K562 (cell line): ENCODE results near the gene TMC8. TPM values are rescaled to one million over a fixed set of nuclear protein-coding genes. Genes with fewer than 3 reads are reported as not detected.

Experiments
- BRD9 ChIP-seq: fragments of 450-650 bp; IDR thresholded peaks from 2 replicates; pipeline ENCODE4 v1.6.1; 2018; ENCODE audit warnings: low read depth; ENCODE audit not compliant: partially characterized antibody
- ESRRB ChIP-seq: fragments of 250-450 bp; sonication (Bioruptor Pico); IDR thresholded peaks from 2 replicates; pipeline ENCODE4 v1.5.0; 2020; ENCODE audit warnings: mild to moderate bottlenecking, moderate library complexity, borderline replicate concordance
- HDAC1 ChIP-seq, 2 experiments: fragments of 450-650 bp; IDR thresholded peaks; 2 replicates each; pipeline ENCODE4 v1.6.1; 2016 to 2017; ENCODE audit warnings: inconsistent platforms in 1 of 2, mild to moderate bottlenecking in 1 of 2, moderate library complexity in 1 of 2
- HDAC8 ChIP-seq: fragments of 450-650 bp; IDR thresholded peaks from 2 replicates; pipeline ENCODE4 v1.6.1; 2016; ENCODE audit warnings: mild to moderate bottlenecking, missing genetic modification characterization, moderate library complexity, missing compliant biosample characterization
- MEF2D ChIP-seq: conservative IDR thresholded peaks from 2 replicates; pipeline ENCODE4 v1.6.1; 2016; ENCODE audit warnings: low read depth, missing genetic modification characterization, missing compliant biosample characterization
- MYNN ChIP-seq, 2 experiments: sonication (generic); formaldehyde crosslinking in 1 of 2; IDR thresholded peaks; 2 replicates each; pipeline versions ENCODE4 v1.5.0 to v1.6.1; 2016 to 2020; ENCODE audit warnings: antibody characterized with exemption in 1 of 2, missing genetic modification reagents in 1 of 2
- NRF1 ChIP-seq, 2 experiments: fragments of 450-650 bp; IDR thresholded peaks in 1 of 2; conservative IDR thresholded peaks in 1 of 2; 2 replicates each; pipeline ENCODE4 v1.6.1; 2014; ENCODE audit warnings: mild to moderate bottlenecking in 2 of 2
- SMARCE1 ChIP-seq: fragments of 450-650 bp; IDR thresholded peaks from 2 replicates; pipeline ENCODE4 v1.7.1; 2016; ENCODE audit warnings: mild to moderate bottlenecking
- ZNF24 ChIP-seq: fragments of 450-650 bp; IDR thresholded peaks from 2 replicates; pipeline ENCODE4 v1.6.1; 2016
- polyA plus RNA-seq, 8 experiments: library from polyadenylated mRNA; depleted of rRNA in 4 of 8; stranded (reverse) in 5 of 8; unstranded in 3 of 8; fragments of >200 nt; fragmentation: Nextera tagmentation in 2 of 8; fragmentation: Illumina TruSeq in 1 of 8; extraction: Ambion mirVana in 2 of 8; extraction: Trizol in 1 of 8; gene quantifications; 2 replicates each; pipeline versions ENCODE4 v1.2.1 to v1.2.3, GENCODE V29; 2011 to 2014; ENCODE audit warnings: inconsistent platforms in 1 of 8, missing spikeins in 1 of 8
- total RNA-seq, 7 experiments: library from RNA; depleted of rRNA in 6 of 7; stranded (reverse); fragments of >200 nt in 6 of 7; fragmentation: Illumina TruSeq in 2 of 7; extraction: Trizol in 2 of 7; gene quantifications; 2 replicates each; pipeline versions ENCODE4 v1.2.1 to v1.2.3, GENCODE V29; 2011 to 2021; ENCODE audit warnings: low replicate concordance in 1 of 7
- TF ChIP-seq, protein P1 (sequence below): sonication (generic); formaldehyde crosslinking; IDR thresholded peaks from 2 replicates; pipeline ENCODE4 v1.8.0; 2023; ENCODE audit warnings: missing genetic modification reagents, mild to moderate bottlenecking, borderline replicate concordance
- TF ChIP-seq, protein P2 (sequence below): fragments of 450-650 bp; IDR thresholded peaks from 2 replicates; pipeline ENCODE4 v1.6.1; 2016
- TF ChIP-seq, protein P3 (sequence below), 2 experiments: fragments of 450-650 bp; IDR thresholded peaks; 2 replicates each; pipeline ENCODE4 v1.6.1; 2016; ENCODE audit warnings: mild to moderate bottlenecking in 2 of 2, borderline replicate concordance in 1 of 2, low read depth in 1 of 2, moderate library complexity in 1 of 2

The TMC8 gene
- total and polyA plus RNA-seq, 9 of the 15 experiments (the other 6 are each of a cell fraction or from before 2014, with no cell fraction given): 0.13 to 10.9 (median 2.8) TPM

DNA sequence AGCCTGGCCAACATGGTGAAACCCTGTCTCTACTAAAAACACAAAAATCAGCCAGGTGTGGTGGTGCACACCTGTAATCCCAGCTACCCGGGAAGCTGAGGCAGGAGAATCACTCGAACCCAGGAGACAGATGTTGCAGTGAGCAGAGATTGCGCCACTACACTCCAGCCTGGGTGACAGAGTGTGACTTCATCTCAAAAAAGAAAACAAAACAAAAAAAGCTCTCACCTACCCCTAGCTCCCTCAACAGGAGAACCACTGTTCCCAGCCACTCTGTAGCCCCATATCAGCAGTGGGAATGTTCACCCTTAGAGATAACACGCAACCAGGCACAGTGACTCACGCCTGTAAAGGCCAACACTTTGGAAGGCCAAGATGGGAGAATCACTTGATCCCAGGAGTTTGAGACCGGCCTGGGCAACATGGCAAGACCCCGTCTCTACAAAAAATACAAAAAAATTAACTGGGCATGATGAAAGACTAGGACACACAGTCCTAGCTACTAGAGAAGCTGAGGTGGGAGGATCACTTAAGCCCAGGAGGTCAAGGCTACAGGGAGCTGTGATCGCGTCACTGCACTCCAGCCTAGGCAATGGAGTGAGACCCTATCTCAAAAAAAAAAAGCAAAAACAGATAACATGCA is 5.4 kb downstream of the TMC8 start (continued):
- TF ChIP-seq, protein P1, sequence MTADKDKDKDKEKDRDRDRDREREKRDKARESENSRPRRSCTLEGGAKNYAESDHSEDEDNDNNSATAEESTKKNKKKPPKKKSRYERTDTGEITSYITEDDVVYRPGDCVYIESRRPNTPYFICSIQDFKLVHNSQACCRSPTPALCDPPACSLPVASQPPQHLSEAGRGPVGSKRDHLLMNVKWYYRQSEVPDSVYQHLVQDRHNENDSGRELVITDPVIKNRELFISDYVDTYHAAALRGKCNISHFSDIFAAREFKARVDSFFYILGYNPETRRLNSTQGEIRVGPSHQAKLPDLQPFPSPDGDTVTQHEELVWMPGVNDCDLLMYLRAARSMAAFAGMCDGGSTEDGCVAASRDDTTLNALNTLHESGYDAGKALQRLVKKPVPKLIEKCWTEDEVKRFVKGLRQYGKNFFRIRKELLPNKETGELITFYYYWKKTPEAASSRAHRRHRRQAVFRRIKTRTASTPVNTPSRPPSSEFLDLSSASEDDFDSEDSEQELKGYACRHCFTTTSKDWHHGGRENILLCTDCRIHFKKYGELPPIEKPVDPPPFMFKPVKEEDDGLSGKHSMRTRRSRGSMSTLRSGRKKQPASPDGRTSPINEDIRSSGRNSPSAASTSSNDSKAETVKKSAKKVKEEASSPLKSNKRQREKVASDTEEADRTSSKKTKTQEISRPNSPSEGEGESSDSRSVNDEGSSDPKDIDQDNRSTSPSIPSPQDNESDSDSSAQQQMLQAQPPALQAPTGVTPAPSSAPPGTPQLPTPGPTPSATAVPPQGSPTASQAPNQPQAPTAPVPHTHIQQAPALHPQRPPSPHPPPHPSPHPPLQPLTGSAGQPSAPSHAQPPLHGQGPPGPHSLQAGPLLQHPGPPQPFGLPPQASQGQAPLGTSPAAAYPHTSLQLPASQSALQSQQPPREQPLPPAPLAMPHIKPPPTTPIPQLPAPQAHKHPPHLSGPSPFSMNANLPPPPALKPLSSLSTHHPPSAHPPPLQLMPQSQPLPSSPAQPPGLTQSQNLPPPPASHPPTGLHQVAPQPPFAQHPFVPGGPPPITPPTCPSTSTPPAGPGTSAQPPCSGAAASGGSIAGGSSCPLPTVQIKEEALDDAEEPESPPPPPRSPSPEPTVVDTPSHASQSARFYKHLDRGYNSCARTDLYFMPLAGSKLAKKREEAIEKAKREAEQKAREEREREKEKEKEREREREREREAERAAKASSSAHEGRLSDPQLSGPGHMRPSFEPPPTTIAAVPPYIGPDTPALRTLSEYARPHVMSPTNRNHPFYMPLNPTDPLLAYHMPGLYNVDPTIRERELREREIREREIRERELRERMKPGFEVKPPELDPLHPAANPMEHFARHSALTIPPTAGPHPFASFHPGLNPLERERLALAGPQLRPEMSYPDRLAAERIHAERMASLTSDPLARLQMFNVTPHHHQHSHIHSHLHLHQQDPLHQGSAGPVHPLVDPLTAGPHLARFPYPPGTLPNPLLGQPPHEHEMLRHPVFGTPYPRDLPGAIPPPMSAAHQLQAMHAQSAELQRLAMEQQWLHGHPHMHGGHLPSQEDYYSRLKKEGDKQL (CRISPR knock-in tag): no peak
- TF ChIP-seq SMARCE1: peak; percentile 89
- no peak for TF ChIP-seq HDAC8 (tag)
- TF ChIP-seq MYNN (IDR thresholded peaks at IDR 0.05): peak; percentile 51; the same call in 1 of the 2 replicates
- TF ChIP-seq MYNN (CRISPR knock-in tag; IDR thresholded peaks at IDR 0.05): no peak
- peak; percentile 39; the same call in 1 of the 2 replicates for TF ChIP-seq MEF2D (tag)
- TF ChIP-seq, protein P2, sequence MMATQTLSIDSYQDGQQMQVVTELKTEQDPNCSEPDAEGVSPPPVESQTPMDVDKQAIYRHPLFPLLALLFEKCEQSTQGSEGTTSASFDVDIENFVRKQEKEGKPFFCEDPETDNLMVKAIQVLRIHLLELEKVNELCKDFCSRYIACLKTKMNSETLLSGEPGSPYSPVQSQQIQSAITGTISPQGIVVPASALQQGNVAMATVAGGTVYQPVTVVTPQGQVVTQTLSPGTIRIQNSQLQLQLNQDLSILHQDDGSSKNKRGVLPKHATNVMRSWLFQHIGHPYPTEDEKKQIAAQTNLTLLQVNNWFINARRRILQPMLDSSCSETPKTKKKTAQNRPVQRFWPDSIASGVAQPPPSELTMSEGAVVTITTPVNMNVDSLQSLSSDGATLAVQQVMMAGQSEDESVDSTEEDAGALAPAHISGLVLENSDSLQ: peak; percentile 4; the same call in 1 of the 2 replicates
- TF ChIP-seq, protein P3, sequence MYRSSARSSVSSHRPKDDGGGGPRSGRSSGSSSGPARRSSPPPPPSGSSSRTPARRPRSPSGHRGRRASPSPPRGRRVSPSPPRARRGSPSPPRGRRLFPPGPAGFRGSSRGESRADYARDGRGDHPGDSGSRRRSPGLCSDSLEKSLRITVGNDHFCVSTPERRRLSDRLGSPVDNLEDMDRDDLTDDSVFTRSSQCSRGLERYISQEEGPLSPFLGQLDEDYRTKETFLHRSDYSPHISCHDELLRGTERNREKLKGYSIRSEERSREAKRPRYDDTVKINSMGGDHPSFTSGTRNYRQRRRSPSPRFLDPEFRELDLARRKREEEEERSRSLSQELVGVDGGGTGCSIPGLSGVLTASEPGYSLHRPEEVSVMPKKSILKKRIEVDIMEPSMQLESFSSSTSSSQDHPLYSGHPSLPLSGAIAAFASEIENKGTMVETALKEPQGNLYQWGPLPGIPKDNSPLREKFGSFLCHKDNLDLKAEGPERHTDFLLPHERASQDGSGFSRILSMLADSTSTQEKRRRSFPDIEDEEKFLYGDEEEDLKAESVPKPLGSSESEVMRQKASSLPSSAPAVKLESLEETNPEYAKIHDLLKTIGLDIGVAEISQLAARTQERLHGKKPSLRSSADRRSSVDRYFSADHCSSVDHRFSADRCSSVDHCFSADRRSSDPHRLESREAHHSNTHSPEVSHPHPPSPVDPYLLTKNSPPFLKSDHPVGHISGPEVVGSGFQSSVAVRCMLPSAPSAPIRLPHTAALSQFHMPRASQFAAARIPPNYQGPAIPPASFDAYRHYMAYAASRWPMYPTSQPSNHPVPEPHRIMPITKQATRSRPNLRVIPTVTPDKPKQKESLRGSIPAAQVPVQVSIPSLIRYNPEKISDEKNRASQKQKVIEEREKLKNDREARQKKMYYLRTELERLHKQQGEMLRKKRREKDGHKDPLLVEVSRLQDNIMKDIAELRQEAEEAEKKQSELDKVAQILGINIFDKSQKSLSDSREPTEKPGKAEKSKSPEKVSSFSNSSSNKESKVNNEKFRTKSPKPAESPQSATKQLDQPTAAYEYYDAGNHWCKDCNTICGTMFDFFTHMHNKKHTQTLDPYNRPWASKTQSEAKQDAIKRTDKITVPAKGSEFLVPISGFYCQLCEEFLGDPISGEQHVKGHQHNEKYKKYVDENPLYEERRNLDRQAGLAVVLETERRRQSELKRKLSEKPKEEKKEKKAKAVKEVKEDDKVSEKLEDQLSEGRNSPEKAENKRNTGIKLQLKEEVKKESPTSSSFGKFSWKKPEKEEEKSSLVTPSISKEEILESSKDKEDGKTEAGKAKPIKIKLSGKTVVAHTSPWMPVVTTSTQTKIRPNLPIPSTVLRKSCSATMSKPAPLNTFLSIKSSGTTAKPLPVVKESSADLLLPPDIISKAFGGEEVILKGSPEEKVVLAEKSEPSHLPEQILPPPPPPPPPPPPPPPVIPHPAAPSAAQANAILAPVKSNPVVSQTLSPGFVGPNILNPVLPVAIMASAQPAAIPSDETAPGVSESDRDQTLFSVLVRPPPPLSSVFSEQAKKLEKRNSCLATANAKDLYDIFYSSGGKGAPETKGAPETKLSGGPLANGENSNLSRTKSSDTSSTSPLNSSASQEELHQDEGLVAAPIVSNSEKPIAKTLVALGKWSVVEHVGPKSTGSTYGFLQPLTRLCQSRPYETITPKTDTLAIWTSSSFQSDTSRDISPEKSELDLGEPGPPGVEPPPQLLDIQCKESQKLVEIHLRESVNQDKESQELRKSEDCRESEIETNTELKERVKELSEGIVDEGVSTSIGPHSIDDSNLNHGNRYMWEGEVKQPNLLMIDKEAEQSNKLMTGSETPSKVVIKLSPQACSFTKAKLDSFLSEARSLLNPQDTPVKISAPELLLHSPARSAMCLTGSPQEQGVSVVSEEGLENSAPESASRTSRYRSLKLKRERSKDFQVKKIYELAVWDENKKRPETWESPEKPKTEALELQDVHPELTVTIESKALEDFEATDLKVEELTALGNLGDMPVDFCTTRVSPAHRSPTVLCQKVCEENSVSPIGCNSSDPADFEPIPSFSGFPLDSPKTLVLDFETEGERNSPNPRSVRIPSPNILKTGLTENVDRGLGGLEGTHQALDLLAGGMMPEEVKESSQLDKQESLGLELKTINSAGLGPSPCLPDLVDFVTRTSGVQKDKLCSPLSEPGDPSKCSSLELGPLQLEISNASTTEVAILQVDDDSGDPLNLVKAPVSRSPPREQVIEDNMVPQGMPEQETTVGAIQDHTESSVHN (IDR thresholded peaks at IDR 0.05; ENCODE audit: borderline replicate concordance in 1 of 2, low read depth in 1 of 2): peak in 1 of 2 experiments; percentile 49; a peak in 1 of 4 replicates
- TF ChIP-seq HDAC1 (IDR thresholded peaks at IDR 0.05): peak in 1 of 2 experiments; percentile 70; a peak in 2 of 4 replicates
- TF ChIP-seq BRD9: peak; percentile 63
- TF ChIP-seq ESRRB (CRISPR knock-in tag): no peak
- 0 out of 2 replicates have a peak, but pooled peaks have one; percentile 24 for TF ChIP-seq ZNF24
- TF ChIP-seq NRF1 (conservative IDR thresholded peaks at IDR 0.05 in 1 of 2, IDR thresholded peaks at IDR 0.05 in 1 of 2): peak; percentile 25; a peak in 1 of 4 replicates
